Left ventricle myocardium inferior (tissue), 1 donor: Measurements from ENCODE around the gene PTGDR. TPM values are rescaled to one million over a fixed set of nuclear protein-coding genes. Genes with fewer than 3 reads are reported as not detected.

Experiments used
- DNase-seq: peaks from one replicate; pipeline ENCODE4 v3.0.0-alpha.2; 2020
- H3K27ac ChIP-seq: fragments of 200-600 bp; replicated peaks from 2 replicates; pipeline ENCODE4 v1.8.0; 2021
- H3K27me3 ChIP-seq: fragments of 200-600 bp; 2 replicates; pipeline ENCODE4 v1.8.0; 2021; ENCODE audit warnings: low read depth
- H3K36me3 ChIP-seq: fragments of 200-600 bp; 2 replicates; pipeline ENCODE4 v1.8.0; 2021
- H3K4me1 ChIP-seq: fragments of 200-600 bp; 2 replicates; pipeline ENCODE4 v1.8.0; 2021
- H3K4me3 ChIP-seq: fragments of 200-600 bp; 2 replicates; pipeline ENCODE4 v1.8.0; 2021; ENCODE audit warnings: mild to moderate bottlenecking, moderate library complexity
- H3K9me3 ChIP-seq: fragments of 200-600 bp; replicated peaks from 2 replicates; pipeline ENCODE4 v1.8.0; 2021
- intact Hi-C: fragments of 100-400 bp; cut with micrococcal nuclease; formaldehyde crosslinking; loops from one replicate; pipeline ENCODE4 v1.11.0; 2022
- total RNA-seq: library from RNA; stranded (reverse); fragmentation: NEBNext Ultra II Directional; extraction: Animal tissue kit (Norgen Biotek cat#: 25700); gene quantifications from one replicate; pipeline ENCODE4 v1.2.1, GENCODE V29; 2021
- TF ChIP-seq, protein P1 (sequence below): fragments of 200-600 bp; IDR thresholded peaks from 2 replicates; pipeline ENCODE4 v1.8.0; 2021; ENCODE audit warnings: antibody characterized with exemption, mild to moderate bottlenecking, borderline replicate concordance
- donor health status: DM: no; HTN: yes; CAD: no; lungs with severe emphysema.

The PTGDR gene
- total RNA-seq, 1 donor from 2014 or later, result 1.3 TPM

DNA sequence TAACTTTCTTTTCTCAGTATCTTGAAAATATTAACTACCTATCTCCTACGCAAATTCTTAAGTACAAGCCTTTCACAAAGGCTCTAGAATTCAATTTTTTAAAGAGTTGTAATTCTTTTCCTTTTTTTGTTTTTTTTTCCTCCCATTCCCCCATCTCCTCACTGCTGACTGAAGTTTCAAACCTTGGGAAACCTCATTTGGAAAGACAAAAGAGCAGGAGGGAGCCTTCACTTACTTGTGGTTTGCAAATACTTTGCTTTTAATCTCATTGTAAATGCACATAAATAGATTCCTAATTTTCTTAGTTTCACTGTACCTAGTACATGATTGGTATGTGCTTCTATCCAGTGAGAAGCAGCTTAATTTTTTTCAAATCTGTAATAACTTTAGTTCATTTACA, 15.8 kb upstream of the PTGDR start:
- Histone ChIP-seq H3K27me3 (no peaks in the 10 kb centered on the region), H3K4me1 (no peaks in the 10 kb centered on the region), H3K4me3 (no peak overlapping the region), H3K36me3 (no peaks in the 10 kb centered on the region), H3K27ac (no peak overlapping the region), H3K9me3 (no peaks in the 10 kb centered on the region)
- intact Hi-C loops, result no loop called here
- no peak for DNase-seq
- TF ChIP-seq, protein P1, sequence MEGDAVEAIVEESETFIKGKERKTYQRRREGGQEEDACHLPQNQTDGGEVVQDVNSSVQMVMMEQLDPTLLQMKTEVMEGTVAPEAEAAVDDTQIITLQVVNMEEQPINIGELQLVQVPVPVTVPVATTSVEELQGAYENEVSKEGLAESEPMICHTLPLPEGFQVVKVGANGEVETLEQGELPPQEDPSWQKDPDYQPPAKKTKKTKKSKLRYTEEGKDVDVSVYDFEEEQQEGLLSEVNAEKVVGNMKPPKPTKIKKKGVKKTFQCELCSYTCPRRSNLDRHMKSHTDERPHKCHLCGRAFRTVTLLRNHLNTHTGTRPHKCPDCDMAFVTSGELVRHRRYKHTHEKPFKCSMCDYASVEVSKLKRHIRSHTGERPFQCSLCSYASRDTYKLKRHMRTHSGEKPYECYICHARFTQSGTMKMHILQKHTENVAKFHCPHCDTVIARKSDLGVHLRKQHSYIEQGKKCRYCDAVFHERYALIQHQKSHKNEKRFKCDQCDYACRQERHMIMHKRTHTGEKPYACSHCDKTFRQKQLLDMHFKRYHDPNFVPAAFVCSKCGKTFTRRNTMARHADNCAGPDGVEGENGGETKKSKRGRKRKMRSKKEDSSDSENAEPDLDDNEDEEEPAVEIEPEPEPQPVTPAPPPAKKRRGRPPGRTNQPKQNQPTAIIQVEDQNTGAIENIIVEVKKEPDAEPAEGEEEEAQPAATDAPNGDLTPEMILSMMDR, result no peak

DNA sequence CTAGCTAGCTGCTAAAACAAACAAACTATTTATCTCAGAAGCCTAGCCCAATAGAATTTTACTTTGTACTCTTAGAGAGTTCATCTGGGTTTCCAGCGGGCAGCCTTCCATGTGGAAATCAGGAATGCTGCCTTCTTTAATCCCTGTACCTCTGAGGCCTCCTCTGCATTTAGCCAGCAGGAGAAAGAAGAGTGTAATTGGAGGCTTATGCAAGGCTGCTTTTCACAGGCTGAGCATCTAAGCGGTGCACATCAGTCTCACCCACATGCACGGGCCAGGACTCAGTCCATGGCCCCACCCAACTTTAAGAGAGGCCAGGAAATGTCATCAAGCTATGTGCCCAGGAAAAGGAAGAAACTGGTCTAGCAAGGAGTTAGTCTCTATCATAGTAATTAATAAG, 14.0 kb upstream of the PTGDR start:
- no peak overlapping the region for H3K4me3 ChIP-seq
- H3K9me3 ChIP-seq, result no peaks in the 10 kb centered on the region
- H3K27ac ChIP-seq, result no peak overlapping the region
- no peaks in the 10 kb centered on the region for H3K4me1 ChIP-seq
- no peaks in the 10 kb centered on the region for H3K27me3 ChIP-seq
- no peaks in the 10 kb centered on the region for H3K36me3 ChIP-seq
- intact Hi-C loops, result no loop called here
- no peak for DNase-seq
- TF ChIP-seq, protein P1, result no peak

DNA sequence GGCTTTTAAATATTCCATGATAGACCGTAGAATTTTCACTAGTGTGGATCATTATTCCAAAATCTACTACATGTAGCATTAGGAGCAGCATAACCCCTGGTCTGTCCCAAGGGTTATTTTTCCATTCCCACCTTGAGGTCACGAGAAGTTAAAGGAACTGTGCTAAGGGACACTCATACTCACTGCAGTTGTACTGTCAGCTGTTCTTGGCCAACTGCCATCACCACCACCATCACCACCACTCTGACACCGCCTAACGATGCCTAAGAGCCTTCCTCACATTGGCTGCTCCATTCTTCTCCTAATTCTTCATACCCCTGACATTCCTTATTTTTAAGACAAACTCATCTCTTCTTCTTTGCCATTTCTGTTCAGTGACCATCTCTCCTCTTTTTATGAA, 13.4 kb upstream of the PTGDR start:
- no peaks in the 10 kb centered on the region for H3K36me3 ChIP-seq
- TF ChIP-seq, protein P1, result no peak
- DNase-seq, result no peak
- H3K27me3 ChIP-seq, result no peaks in the 10 kb centered on the region
- no peaks in the 10 kb centered on the region for H3K4me1 ChIP-seq
- H3K4me3 ChIP-seq, result no peak overlapping the region
- no peaks in the 10 kb centered on the region for H3K9me3 ChIP-seq
- intact Hi-C loops, result loop anchor here (2.0 kb wide), 1 partner anchor 23 kb away; no protein-coding TSS in a partner anchor
- H3K27ac ChIP-seq, result no peak overlapping the region

DNA sequence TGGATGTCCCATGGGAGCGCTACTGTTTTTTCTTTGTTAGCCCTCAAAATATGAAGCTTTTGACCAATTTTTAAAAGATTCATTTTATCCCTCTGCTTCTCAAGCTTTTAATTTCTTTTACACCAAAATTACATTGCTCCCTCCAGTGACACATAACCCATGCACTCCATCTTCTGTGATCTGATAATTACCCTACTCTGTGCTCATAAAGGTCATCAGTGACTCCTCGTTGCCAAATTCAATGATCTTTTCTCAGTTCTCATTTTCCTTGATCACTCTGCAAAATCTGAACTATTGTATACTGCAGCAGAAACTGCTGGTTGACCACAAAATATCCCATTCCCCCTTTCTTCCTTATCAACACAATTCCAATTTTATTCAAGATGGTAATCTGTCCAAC, 8.7 kb upstream of the PTGDR start:
- Histone ChIP-seq H3K4me3 (no peak overlapping the region), H3K4me1 (no peaks in the 10 kb centered on the region), H3K27ac (no peak overlapping the region), H3K36me3 (no peaks in the 10 kb centered on the region), H3K27me3 (no peaks in the 10 kb centered on the region), H3K9me3 (no peaks in the 10 kb centered on the region)
- intact Hi-C loops, result no loop called here
- TF ChIP-seq, protein P1, result no peak
- DNase-seq, result no peak

DNA sequence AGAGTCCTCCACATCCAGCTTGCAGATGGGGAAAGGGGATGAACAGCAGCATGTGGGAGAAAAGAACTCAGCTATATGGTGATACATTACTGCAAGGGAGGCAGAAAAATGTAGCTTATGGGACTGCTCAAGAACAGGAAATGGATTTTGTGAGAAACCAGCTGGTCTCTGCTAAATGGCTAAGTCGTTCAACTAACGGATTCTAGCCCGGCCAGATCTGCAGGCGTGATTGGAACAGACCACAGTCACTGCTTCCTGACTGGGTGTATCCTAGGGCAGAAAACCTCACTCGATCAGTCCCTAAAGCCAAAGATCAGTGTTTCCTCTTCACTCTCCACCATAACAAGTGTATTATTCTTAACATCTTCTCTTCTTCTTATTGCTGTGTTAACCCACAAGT, 8.1 kb upstream of the PTGDR start:
- Histone ChIP-seq H3K27ac (no peak overlapping the region), H3K4me3 (no peak overlapping the region), H3K27me3 (no peaks in the 10 kb centered on the region), H3K9me3 (no peaks in the 10 kb centered on the region), H3K36me3 (no peaks in the 10 kb centered on the region), H3K4me1 (no peaks in the 10 kb centered on the region)
- intact Hi-C loops, result no loop called here
- TF ChIP-seq, protein P1, result no peak
- DNase-seq, result no peak

DNA sequence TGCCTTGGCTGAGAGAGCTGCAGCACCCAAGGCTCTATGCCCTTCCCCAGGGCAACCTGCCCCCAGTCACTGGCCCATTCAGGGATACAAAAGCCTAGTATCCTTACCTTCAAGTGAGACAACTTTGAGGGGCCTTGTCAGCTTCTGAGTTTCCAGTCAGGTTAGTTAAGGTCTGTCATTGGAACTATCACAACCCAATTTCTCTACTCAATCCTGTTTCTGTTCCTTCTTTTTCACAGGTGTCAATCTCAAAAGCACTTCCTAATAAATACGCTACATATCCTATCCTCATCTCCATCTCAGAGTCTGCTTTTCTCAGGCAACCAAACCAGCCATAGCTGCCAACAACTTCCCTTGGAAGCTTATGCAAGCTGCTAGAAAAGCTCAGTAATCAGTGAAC, 4.9 kb upstream of the PTGDR start:
- Histone ChIP-seq H3K36me3 (no peaks in the 10 kb centered on the region), H3K27ac (no peak overlapping the region), H3K4me3 (no peak overlapping the region), H3K9me3 (no peaks in the 10 kb centered on the region), H3K27me3 (peaks cover 13% of the 10 kb centered on the region), H3K4me1 (peaks cover 19% of the 10 kb centered on the region)
- DNase-seq, result no peak
- TF ChIP-seq, protein P1, result no peak
- intact Hi-C loops, result no loop called here
